Activated CD8-positive, alpha-beta memory T cell treated with anti-CD3 and anti-CD28 coated beads, Interleukin-2, amount 50 U/mL, for 4 hours (primary cell): ENCODE measurements around the gene GNPTG.

Experiments used
- DNase-seq: peaks from one replicate; pipeline ENCODE4 v3.0.0-alpha.2; 2020

The GNPTG gene

DNA sequence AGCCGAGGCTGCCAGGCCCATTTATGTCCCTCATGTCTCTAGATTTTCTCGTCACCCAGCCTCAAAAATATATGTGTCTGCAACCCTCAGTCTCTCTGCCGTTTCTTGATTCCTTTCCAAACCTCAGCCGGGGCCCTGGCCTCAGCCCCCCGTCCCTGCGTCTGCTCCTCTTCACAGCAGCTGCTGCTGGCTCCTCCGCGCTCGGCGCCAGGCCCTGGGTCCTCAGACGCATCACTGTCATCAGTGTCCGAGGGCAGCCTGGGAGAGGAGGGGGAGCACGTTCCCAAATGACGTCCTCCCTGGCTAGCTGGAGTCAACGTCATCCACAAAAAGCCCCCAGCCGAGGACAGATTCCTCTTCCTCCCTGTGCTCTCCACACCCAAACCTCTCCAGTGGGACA is 2.4 kb upstream of the GNPTG start:
- DNase-seq = no peak

DNA sequence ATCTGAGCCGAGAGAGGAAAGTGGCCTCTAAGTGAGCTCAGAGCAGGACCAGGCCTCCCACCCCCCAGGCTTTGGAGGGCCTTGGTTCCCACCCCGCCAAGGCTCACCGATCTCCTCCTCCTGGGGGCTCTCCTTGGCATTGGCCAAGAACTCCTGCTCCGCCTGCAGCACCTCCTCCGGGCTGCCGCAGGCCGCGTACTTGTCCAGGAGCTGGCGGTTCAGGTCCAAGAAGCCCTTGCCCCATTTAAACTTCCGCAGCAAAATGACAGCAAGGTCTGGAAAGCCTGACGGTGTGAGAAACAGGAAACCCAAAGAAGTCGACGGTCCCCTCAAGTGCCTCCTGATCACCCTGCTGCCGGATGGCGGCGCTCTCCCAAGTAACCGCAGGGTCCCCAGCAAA is 1.8 kb upstream of the GNPTG start:
- no peak for DNase-seq

DNA sequence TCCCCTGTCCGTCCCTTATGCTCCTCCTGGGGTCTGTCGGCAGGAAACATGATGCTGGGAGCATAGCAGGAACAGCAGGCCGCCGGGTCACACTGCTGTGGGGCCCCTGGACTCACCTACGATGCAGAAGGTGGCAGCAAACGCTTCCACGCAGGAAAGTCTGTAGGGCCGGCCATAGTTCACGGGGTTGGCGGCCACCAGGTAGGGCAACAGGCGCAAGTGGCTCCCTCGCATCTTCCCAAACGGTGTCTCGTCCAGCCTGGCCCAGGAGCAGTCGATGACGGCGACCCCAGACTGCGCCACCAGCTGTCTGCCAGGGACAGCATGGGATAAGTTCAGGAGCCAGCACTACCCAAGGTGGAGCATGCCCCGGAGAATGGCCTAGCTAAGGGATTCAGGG is 1.0 kb upstream of the GNPTG start:
- DNase-seq = no peak

DNA sequence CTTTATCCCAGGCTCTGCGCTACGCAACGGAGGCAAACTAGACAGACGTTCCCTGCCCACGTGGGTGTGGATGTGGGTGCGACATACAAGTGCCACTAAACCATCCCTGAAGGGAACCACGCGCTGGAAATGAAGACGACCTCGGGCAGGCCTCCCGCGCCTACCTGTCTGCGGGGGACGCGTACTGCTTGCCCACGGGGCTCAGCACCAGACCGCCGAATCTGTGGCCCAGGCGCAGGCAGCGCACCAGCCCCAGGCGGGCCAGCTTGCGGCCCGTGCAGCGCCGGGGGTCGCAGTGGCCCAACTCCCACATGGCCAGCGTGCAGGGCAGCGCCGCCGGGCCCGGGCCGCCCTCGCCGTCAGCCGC is 533 bp upstream of the GNPTG start:
- DNase-seq = no peak

DNA sequence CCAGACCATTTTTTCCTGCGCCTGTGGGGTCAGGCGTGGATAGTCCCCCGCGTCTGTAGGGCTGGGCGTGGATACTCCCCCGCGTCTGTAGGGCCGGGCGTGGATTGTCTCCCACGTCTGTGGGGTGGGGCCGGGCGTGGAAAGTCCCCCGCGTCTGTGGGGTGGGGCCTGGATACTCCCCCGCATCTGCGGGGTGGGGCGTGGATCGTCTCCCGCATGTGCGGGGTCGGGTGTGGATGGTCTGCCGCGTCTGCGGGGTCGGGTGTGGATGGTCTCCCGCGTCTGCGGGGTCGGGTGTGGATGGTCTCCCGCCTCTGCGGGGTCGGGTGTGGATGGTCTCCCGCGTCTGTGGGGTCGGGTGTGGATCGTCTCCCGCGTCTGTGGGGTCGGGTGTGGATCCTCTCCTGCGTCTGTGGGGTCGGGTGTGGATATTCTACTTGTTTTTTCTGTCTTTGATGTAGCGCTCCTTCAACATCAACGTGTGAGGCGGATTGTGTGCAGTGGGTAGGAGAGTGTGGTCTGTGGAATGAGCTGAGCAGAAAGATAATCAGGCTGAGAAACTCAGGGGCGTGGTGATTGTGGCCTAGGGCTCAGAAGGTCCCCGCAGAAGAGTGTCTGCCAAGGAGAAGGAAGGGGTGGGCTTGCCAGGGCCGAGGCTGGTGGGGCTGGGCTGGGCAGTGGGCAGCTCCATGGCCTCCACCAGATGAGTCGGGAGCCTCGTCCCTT is 3.2 kb downstream of the GNPTG start:
- DNase-seq = no peak

DNA sequence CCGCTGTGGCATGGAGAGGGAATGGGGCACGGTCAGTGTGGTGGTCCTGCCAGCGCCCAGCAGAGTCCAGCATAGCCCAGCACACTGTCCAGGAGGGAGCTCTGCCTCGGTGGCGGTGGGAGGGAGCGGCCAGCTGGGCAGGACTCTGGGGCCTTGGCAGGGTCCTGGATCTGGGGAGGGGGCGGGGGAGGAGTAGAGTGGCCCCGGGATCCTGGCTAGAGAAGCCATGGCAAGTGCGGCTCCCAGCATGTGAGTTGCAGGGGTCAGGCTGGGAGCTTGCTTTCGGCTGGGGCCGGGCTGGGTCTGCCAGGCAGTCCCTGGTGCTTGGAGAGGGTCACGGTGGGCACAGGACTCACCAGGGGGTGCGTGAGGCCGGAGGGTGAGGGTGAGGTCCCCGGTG is 3.9 kb downstream of the GNPTG start:
- DNase-seq = no peak

DNA sequence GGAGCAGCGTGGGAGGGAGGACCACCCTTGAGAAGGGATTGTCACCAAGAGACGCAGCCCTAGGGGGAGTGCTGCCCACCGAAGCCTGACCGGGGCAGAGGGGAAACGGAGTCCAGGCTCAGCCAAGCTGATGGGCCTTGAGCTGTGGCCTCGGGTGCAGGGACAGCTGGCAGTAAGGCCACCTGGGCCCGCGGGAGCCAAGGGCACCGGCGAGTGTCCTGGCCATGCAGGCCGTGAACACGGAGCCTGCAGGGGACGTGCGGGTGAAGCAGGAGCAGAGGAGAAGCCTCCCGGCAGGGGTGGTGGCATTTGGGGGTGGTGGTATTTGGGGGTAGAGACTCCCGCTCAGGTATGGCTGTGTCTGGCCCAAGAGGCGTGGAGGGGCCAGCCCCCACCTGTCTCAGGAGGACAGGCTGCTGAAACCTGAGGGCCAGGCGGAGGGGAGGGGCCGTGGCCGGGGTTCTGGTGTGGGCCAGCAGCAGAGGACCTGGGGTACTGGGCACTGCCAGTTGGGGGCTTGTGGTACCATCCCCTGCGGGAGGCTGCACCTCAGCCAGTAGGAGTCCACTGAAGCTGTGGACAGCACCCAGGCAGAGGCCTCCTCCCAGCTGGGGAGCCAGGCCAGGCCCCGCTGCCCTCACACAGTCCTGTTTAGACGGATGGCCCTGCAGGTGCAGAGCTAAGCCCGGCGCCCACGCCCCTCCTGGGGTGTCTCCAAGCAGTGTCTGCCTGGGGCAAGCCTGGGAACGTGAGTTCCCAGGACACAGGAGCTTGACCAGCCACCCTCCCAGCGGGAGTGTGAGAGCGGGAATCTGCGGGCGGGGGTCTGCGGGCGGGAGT is 4.5 kb downstream of the GNPTG start:
- no peak for DNase-seq

DNA sequence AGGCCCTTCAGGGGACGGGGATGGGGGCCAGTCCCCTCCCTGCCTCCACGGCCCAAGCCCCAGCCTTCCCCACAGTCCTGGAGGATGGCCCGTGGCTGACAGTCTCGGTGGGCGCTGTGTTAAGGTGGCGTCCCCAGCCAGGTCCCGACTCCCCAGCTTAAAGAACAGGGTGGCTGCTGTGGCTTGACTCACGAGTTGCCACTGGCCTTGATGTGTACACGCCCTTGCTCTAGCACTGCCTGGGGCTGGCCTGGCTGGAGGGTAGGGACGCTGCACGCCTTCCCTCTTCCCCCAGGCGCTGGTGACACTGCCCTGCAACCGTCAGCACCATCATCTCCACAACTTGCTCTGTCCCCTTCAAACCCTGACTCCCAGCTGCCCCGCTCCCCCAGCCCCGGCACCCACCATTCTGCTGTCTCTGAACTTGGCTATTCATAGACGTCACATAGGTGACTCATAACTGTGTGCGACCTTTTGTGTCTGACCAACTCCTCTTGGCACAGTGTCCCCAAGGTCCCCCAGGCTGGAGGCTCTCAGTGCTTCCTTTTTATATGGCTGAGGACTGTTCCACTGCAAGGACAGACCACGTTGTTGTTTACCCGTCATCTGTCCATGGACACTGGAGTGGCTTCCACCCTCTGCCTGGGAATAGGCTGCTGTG is 6.3 kb downstream of the GNPTG start:
- no peak for DNase-seq

DNA sequence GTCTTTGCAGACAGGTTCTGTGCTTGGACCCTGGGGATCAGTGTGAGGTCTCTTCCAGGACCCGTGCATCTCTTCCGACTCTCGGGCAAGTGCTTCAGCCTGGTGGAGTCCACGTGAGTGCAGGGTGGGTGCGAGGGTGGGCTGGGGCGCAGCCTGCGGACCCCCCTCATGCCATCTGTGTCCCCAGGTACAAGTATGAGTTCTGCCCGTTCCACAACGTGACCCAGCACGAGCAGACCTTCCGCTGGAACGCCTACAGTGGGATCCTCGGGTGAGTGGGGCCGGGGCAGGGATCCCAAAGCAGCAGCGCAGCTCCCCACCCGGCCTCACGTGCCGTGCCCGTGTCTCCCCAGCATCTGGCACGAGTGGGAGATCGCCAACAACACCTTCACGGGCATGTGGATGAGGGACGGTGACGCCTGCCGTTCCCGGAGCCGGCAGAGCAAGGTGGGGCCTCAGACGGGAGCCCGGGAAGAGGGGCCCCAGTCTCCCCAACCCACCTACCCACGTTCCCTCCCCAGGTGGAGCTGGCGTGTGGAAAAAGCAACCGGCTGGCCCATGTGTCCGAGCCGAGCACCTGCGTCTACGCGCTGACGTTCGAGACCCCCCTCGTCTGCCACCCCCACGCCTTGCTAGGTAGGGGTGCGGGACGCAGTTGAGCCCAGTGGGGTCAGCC is 10.1 kb downstream of the GNPTG start:
- no peak for DNase-seq

DNA sequence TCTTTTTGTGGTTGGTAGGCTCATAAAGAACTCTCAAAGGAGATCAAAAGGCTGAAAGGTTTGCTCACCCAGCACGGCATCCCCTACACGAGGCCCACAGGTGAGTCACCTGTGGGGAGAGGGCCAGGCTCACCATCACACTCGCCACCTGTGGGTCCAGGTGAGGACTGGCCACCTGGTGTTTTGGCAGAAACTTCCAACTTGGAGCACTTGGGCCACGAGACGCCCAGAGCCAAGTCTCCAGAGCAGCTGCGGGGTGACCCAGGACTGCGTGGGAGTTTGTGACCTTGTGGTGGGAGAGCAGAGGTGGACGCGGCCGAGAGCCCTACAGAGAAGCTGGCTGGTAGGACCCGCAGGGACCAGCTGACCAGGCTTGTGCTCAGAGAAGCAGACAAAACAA is 11.1 kb downstream of the GNPTG start:
- DNase-seq = no peak

DNA sequence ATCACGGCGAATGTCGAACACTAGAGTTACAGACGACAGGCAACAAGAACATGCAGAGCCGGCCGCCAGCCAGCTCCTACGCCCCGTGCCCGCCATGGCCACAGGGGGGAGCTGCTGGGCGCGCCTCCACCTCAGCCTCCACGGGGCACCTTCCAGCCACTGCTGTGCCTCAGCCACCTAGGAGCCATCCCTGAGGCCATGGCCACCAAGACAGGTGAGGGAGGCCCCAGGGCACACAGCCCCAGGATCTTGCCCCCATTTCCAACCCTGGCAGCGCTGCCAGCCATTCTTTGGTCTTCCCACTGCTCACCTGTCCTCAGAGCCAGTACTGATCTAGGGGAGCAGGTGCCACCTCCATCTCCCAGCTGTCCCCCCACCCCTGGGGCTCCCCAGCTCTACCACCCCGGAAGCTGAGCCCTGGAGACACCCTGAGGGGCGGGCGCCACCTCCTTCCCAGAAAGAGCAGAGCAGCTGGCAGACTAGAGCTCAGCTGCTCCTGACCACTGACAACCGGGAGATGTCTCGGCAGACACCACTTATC is 11.8 kb downstream of the GNPTG start:
- peak; percentile 71 for DNase-seq

DNA sequence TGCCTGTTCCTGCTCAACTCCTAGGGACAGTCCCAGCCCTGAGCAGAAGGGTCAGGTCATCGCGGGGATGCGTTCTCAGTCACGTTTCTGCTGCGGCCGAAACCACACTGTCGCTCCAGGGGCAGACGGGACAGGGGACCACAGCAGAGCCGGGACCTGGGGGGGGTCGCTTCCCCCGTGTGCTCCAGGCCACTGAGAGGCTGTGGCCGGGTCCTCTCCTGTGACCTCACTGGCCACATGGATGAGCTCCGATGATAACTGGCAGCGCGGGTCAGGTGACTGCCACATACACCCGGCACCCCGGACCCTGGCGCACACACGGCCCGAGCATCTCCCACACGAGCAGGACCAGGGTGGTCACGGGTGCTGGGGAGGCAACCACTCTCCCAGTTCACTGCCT is 12.8 kb downstream of the GNPTG start:
- DNase-seq = no peak

DNA sequence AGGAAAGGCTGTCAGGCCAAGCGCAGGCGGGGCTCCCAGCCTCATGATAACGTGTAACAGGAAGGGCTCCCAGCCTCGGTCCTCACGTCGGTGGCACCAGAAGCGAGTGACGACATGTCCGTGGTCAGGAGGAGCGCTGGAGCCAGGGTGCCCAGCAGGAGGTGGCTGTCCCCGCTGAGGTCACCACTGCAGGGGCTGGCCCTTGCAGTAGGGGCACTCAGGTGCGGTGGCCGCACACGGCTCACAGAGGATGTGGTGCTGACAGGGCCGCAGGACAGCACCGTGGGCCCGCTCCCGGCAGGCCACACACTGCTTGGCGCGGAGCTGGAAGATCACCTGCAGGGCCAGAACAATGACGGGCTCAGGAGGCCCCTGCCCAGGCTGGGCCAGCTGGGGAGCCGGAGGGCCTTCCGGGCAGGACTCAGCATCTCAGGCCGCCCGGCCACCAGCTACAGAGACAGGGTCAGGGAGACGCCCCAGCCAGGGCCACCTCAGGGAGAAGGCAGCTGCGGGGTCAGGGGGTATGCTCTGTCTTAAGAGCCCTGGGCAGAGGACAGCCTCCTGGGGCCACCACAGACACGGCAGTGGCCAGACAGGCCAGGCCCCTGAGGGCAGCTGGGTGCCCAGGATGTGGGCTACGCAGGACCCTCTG is 14.5 kb downstream of the GNPTG start:
- no peak for DNase-seq

DNA sequence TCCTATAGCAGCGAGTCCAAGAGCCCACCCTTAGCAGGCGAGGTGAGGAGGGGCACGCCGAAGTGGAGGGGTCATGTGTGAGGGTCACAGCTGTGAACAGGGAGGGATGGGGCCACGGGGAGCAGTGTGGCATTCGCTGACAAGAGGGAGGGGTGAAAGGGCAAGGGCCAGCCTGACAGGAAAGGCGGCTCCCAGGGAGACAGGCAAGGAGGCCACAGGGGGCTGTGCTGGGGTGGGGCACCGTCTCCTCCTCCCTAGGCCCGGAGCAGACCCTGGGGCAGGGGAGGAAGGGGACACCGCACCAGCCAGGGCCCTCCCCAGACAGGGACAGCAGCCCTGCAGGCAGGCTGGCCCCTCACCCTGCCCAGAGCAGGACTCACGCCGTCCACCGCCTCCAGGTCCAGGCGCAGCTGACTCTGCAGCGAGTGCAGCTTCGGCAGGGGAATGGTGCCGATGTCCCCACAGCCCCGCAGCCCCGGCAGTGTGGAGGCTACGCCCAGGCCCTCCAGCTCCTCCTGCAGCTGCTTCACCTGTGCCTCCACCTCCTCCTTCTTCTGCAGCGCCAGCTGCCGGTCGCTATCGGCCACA is 15.1 kb downstream of the GNPTG start:
- DNase-seq = no peak

DNA sequence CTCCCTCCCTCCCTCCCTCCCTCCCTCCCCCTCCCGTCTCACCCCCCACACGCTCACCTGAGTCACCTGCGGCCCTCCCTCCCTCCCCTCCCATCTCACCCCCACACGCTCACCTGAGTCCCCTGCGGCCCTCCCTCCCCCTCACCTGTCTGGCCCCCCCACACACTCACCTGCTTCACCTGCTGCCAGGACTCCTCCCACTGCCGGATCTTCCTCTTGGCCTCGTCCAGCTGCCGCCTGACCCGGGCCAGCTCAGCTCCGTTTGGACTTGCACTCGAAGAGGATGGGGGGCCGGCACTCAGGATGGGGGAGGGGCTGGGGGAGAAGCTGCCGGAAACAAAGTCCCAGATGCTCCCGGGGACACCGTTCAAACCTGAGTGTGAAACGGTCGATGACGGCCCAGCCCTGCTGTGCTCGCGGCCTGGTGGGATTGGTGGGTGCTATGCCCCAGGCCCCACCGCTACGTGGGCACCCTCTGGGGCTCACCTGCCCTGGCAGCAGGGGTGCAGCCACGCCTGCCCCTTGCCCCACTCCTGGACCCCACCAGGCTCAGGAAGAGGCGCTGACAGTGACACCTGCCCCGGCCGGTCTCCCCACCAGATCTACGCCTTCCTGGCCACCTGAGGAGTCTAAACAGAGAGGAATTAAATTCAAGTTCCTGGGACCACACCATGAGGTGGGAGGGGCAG is 15.9 kb downstream of the GNPTG start:
- no peak for DNase-seq

DNA sequence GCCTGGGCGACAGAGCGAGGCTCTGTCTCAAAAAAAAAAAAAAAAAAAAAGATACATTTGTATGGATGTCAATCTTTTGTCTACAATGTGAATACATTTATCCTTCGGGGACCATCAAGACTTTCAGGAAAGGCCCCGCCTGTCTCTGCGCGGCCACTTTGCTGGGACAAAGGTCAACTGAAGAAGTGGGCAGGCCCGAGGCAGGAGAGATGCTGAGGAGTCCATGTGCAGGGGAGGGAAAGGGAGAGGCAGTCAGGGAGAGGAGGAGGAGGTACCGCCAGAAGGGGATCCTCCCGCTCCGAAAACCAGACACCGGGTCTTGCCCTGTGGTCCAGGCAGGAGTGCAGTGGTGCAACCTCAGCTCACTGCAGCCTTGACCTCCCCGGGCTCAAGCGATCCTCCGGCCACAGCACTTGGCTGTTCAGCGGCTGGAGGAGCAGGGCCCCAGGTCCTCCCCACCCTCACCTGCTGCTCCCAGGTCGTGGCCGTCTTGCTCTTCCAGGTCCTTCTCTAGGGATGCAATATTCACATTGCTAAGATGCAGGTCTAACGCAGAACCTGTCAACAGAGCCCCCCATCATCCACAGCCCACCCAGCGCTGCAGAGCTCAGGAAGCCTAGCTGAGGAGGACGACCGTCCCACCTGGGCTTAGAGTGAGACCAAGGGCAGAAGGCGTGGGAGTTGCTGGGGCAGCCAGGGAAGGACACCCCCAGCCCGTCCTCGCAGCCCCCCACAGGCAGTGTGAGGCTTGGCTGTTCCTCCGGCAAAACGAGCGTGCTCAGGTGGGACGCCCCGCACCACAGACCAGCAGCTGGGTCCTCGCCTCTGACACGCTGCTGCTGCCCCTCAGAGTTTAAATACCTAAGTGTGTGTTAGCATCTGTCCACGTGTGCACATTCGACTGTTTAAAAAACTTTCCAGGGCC is 19.6 kb downstream of the GNPTG start:
- no peak for DNase-seq

DNA sequence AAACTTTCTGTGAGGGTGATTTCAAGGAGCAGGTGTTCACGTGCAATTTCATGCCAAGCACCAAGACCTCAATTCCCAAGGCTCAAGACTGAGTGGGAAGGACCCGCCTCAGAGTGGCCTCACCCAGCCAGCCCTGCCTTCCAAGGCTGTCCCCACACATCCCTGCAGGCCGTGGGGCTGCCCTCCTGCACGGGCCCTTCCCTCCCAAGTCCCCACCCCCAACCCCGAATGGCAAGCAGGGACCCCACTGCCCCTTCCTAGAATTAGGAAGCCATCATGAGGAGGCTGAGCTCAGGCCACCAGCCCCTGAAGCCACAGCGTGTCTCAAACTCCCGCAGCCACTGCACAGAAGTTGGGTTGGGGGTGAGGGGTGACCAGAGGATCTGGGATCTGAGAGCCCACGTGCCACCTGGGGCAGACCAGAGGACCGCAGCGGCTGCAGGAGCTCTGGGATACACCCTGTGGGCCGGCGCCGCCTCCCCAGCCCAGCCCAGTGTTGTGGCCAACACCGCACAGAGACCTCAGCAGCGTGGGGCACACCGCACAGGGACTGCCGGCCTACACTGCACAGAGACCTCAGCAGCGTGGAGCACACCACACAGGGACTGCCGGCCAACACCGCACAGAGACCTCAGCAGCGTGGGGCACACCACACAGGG is 20.7 kb downstream of the GNPTG start:
- DNase-seq = no peak

DNA sequence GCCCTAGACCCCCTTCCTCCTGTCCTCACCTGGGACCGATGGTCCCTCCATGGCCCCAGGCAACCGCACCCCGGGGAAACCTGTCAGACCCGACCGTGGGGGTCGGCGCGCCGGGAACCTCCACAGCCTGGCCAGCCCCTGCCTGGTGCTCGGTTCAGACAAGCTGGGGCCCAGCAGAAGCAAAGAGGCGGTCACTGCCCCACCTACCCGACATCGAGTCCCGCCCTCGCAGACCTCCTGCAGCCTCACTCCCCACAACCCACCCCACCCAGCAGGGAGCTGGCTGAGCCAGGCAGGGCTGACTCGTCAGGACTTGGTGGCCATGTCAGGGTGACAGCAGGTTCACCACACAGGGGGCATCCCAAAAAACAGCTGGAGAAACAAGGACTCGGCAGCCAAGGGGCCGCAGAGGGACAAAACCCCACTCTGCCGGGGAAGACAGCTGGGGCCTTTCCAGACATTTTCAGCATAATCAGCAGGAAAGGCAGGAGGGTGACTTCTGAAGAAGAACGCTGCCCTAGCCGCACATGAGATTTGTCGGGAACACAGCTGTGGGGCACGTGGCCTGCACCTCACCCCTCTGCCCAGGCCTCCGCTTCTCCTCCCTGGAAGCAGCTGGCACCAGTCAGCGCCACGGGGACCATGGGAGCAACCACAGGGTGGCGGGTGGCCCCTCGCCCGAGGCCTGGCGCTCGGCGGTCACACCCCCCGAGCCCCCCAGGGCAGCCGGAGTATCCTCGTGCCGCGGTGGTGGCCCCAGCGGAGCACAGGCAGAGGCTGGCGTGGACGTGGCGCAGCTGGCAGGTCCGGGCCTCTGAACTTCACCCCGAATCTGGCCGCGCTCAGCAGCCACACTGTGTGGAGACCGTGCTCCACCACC is 22.9 kb downstream of the GNPTG start:
- no peak for DNase-seq

DNA sequence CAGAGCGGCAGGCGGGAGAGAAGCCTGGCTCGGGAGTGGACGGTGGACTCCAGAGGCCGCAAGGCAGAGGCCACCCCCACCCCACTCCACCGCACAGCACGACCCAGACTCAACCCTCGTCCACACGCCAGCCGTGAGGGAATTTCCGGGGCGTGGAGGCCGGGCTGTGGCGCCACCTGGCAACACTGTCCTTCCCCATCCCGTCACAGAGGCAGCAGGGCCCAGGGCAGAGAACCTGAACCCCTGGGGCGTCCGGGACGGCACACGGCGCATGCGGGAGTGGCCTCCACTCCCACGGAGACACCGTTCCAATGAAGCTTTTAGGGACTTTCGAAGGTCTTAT is 23.5 kb downstream of the GNPTG start:
- no peak for DNase-seq
